WTC11 (cell line): ENCODE results near the gene THOC5. TPM values are rescaled to one million over a fixed set of nuclear protein-coding genes. Genes with fewer than 3 reads are reported as not detected.
A peak's percentile ranks its signal among the peaks of the same experiment; 100 is the strongest.

Experiments used
- ATAC-seq: fragments of 200-7000 bp; cut with Tn5 transposase; 2 replicates; pipeline ENCODE4 v1.10.0; 2021; ENCODE audit warnings: mild to moderate bottlenecking, moderate library complexity
- CTCF ChIA-PET: fragments of 300-600 bp; sonication (Branson Sonifier 250); formaldehyde crosslinking; loops from one replicate; lab custom pipeline; 2021; ENCODE audit warnings: antibody characterized with exemption; lab: Charles Lee
- POLR2A ChIA-PET: fragments of 350-600 bp; sonication (Branson Sonifier 250); formaldehyde crosslinking; loops from one replicate; lab custom pipeline; 2021; ENCODE audit warnings: antibody characterized with exemption; lab: Charles Lee
- DNase-seq: peaks from one replicate; pipeline ENCODE4 v3.0.0; 2021; ENCODE audit warnings: low spot score
- H3K27ac Mint-ChIP-seq: 2 replicates; pipeline ENCODE4 v1.8.0; 2021; ENCODE audit warnings: mixed read lengths
- H3K27me3 Mint-ChIP-seq: 2 replicates; pipeline ENCODE4 v1.8.0; 2021; ENCODE audit warnings: low read depth, mild to moderate bottlenecking, moderate library complexity, mixed read lengths
- H3K36me3 Mint-ChIP-seq: 2 replicates; pipeline ENCODE4 v1.8.0; 2021; ENCODE audit warnings: mixed read lengths
- H3K4me1 Mint-ChIP-seq: 2 replicates; pipeline ENCODE4 v1.8.0; 2022; ENCODE audit warnings: mixed read lengths
- H3K4me3 Mint-ChIP-seq: 2 replicates; pipeline ENCODE4 v1.8.0; 2021; ENCODE audit warnings: mild to moderate bottlenecking, moderate library complexity, mixed read lengths
- H3K9me3 Mint-ChIP-seq: 2 replicates; pipeline ENCODE4 v1.8.0; 2021; ENCODE audit warnings: mixed read lengths
- ATF1 ChIP-seq: sonication (generic); formaldehyde crosslinking; IDR thresholded peaks from 2 replicates; pipeline ENCODE4 v1.8.1; 2023; ENCODE audit warnings: mild to moderate bottlenecking, moderate library complexity, missing genetic modification reagents
- ATF6 ChIP-seq: sonication (generic); formaldehyde crosslinking; IDR thresholded peaks from 2 replicates; pipeline ENCODE4 v1.8.1; 2023; ENCODE audit warnings: mild to moderate bottlenecking, missing genetic modification reagents
- CBFB ChIP-seq: sonication (generic); formaldehyde crosslinking; IDR thresholded peaks from 2 replicates; pipeline ENCODE4 v1.8.1; 2022; ENCODE audit warnings: mild to moderate bottlenecking, low read depth, missing genetic modification reagents
- E2F4 ChIP-seq: sonication (generic); formaldehyde crosslinking; IDR thresholded peaks from 2 replicates; pipeline ENCODE4 v1.8.1; 2022; ENCODE audit warnings: low read depth, mild to moderate bottlenecking, moderate library complexity, missing genetic modification reagents, borderline replicate concordance
- E2F5 ChIP-seq: sonication (generic); formaldehyde crosslinking; IDR thresholded peaks from 2 replicates; pipeline ENCODE4 v1.8.1; 2022; ENCODE audit warnings: mild to moderate bottlenecking, moderate library complexity, missing genetic modification reagents
- ESRRA ChIP-seq: sonication (generic); formaldehyde crosslinking; IDR thresholded peaks from 2 replicates; pipeline ENCODE4 v1.8.1; 2022; ENCODE audit warnings: mild to moderate bottlenecking, missing genetic modification reagents, borderline replicate concordance
- FOXJ3 ChIP-seq: sonication (generic); formaldehyde crosslinking; IDR thresholded peaks from 2 replicates; pipeline ENCODE4 v1.9.0; 2021; ENCODE audit warnings: missing genetic modification reagents, mild to moderate bottlenecking, borderline replicate concordance
- GRHL2 ChIP-seq: fragments of 250-450 bp; sonication (Bioruptor Pico); IDR thresholded peaks from 2 replicates; pipeline ENCODE4 v1.8.0; 2022; ENCODE audit warnings: mild to moderate bottlenecking, moderate library complexity; ENCODE audit not compliant: insufficient replicate concordance, severe bottlenecking
- GTF2I ChIP-seq: fragments of 250-450 bp; sonication (Bioruptor Pico); conservative IDR thresholded peaks from 2 replicates; pipeline ENCODE4 v1.4.0; 2021; ENCODE audit warnings: mild to moderate bottlenecking
- HMGA2 ChIP-seq: fragments of 250-450 bp; sonication (Bioruptor Pico); IDR thresholded peaks from 2 replicates; pipeline ENCODE4 v1.4.0; 2021; ENCODE audit warnings: mild to moderate bottlenecking, moderate library complexity
- HMGXB4 ChIP-seq: sonication (generic); formaldehyde crosslinking; IDR thresholded peaks from 2 replicates; pipeline ENCODE4 v1.8.1; 2023; ENCODE audit warnings: mild to moderate bottlenecking, moderate library complexity, missing genetic modification reagents
- MAX ChIP-seq: sonication (generic); formaldehyde crosslinking; IDR thresholded peaks from 2 replicates; pipeline ENCODE4 v1.8.0; 2022; ENCODE audit warnings: mild to moderate bottlenecking, missing genetic modification reagents
- NR2C2 ChIP-seq: sonication (generic); formaldehyde crosslinking; IDR thresholded peaks from 2 replicates; pipeline ENCODE4 v1.8.0; 2022; ENCODE audit warnings: mild to moderate bottlenecking, missing genetic modification reagents
- TEAD4 ChIP-seq: sonication (generic); formaldehyde crosslinking; IDR thresholded peaks from 2 replicates; pipeline ENCODE4 v1.8.0; 2022; ENCODE audit warnings: mild to moderate bottlenecking, missing genetic modification reagents
- USF1 ChIP-seq: sonication (generic); formaldehyde crosslinking; IDR thresholded peaks from 2 replicates; pipeline ENCODE4 v1.8.0; 2022; ENCODE audit warnings: mild to moderate bottlenecking, missing genetic modification reagents
- ZNF121 ChIP-seq: sonication (generic); formaldehyde crosslinking; IDR thresholded peaks from 2 replicates; pipeline ENCODE4 v1.8.0; 2023; ENCODE audit warnings: missing genetic modification reagents
- ZNF512 ChIP-seq: sonication (generic); formaldehyde crosslinking; IDR thresholded peaks from 2 replicates; pipeline ENCODE4 v1.8.1; 2022; ENCODE audit warnings: missing genetic modification reagents, borderline replicate concordance
- ZNF532 ChIP-seq: fragments of 250-450 bp; sonication (Bioruptor Pico); IDR thresholded peaks from 2 replicates; pipeline ENCODE4 v1.9.0; 2021; ENCODE audit warnings: mild to moderate bottlenecking, borderline replicate concordance
- total RNA-seq: library from RNA; stranded (reverse); gene quantifications from 3 replicates; pipeline ENCODE4 v1.2.3, GENCODE V29; 2021

Gene THOC5
- total RNA-seq, 1 experiment from 2014 or later: 51.2 TPM

GRCh38 chr22:29581799-29582198 is 28.2 kb upstream of the THOC5 start:
- peak overlapping the region; percentile 44 for H3K27ac Mint-ChIP-seq
- H3K9me3 Mint-ChIP-seq: no peaks in the 10 kb centered on the region
- peaks cover 26% of the 10 kb centered on the region for H3K4me1 Mint-ChIP-seq
- H3K27me3 Mint-ChIP-seq: no peaks in the 10 kb centered on the region
- no peak for TF ChIP-seq HMGA2 (CRISPR knock-in tag)
- TF ChIP-seq CBFB (CRISPR knock-in tag): no peak
- no peak for TF ChIP-seq USF1
- TF ChIP-seq E2F5 (CRISPR knock-in tag): no peak
- no peak for TF ChIP-seq ZNF532 (CRISPR knock-in tag)
- TF ChIP-seq TEAD4 (CRISPR knock-in tag): no peak
- no peak for TF ChIP-seq ATF1
- no peak for TF ChIP-seq FOXJ3 (CRISPR knock-in tag)
- no peak for TF ChIP-seq ESRRA (CRISPR knock-in tag)
- no peak for TF ChIP-seq ZNF512
- no peak for TF ChIP-seq HMGXB4 (CRISPR knock-in tag)
- no peak for TF ChIP-seq GTF2I (CRISPR knock-in tag)
- no peak for TF ChIP-seq NR2C2 (CRISPR knock-in tag)
- no peak for TF ChIP-seq E2F4 (CRISPR knock-in tag)
- TF ChIP-seq MAX (CRISPR knock-in tag): no peak
- TF ChIP-seq ATF6 (CRISPR knock-in tag): no peak
- no peak for TF ChIP-seq GRHL2
- TF ChIP-seq ZNF121 (CRISPR knock-in tag): no peak
- DNase-seq (no peak), ATAC-seq (no peak)
- CTCF ChIA-PET: interaction anchor here (0.7 kb wide), 1 partner anchor 29 kb away, joined by 4 read pairs; no protein-coding TSS in a partner anchor
- peaks cover 5% of the 10 kb centered on the region for H3K36me3 Mint-ChIP-seq
- peak overlapping the region; percentile 96 for H3K4me3 Mint-ChIP-seq
- POLR2A ChIA-PET: interaction anchor here (0.7 kb wide), 2 partner anchors 22 to 643 kb away, joined by 7 to 9 read pairs; no protein-coding TSS in a partner anchor
